LoVo (cell line): ENCODE data around the gene IFT52.

Experiments
- DNase-seq: peaks from one replicate; pipeline ENCODE4 v3.0.0-alpha.2; 2016; ENCODE audit warnings: low spot score

The IFT52 gene

DNA sequence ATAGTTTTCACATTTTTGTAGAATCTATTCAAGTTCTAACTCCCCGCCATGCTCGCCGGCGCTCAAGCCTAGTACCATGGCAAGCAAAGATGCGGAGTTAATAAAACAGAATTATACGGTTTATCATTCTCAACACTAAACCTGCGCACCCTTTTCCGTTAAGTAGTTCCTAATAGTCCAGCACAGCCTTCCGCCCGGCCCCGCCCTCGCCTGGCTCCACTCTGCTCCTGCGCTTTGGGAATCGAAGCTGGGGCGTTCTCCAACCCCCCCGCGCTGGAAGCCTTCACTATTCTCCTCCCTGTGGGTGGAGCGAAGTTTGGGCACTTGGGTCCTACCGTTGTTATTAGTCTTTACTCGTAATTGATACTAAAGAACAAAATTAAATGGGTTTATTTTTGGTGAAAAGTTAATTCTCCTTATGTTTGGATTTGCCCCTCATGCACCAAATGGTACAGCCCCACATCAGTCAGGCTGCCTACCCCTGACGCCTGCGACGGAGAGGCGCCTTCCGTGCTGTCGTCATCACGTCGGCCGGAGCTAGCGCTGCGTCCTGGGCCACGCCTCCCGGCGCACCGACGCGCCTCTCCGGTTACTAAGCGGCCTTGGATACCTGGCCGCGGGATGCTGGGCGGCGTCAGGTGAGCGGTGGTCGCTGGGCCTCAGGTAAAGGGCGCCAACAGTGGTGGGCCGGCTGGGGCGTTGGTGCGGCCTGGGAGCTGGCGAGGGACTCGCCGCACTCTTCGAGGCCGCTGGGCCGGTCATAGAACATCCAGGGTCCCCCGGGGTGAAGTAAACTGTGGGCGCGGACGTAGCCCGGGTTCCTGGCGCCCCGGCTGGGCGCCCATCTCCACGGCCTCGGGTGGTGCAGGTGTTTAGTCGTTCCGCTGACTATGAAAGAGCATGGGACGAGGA lies at the start of gene IFT52:
TSS of gene IFT52 (plus strand) at position 546 of the 912 bp plus-strand sequence. CDS start 3,762 bp downstream, outside the sequence.
- peak; percentile 95 for DNase-seq

DNA sequence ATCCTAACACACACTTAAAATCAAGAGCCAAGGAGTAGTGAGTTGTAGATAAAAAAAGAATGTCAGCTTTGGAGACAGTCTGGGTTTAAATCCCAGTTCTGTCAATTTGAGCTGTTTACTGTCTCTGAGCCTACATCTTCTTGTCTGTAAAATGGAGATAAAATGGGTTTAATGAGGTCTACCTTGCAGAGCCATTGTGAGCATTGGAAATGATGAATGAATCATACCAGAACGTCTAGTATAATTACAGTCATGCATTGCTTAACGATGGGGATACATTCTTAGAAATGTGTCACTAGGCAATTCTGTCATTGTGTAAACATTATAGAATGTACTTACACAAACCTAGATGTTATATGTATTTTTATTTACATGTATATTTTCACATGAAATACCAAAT lies 49.5 kb upstream of the IFT52 start:
- no peak for DNase-seq

GRCh38 chr20:43542161-43542560 lies 48.6 kb upstream of the IFT52 start:
- DNase-seq = no peak

GRCh38 chr20:43542674-43543073 lies 48.1 kb upstream of the IFT52 start:
- no peak for DNase-seq

DNA sequence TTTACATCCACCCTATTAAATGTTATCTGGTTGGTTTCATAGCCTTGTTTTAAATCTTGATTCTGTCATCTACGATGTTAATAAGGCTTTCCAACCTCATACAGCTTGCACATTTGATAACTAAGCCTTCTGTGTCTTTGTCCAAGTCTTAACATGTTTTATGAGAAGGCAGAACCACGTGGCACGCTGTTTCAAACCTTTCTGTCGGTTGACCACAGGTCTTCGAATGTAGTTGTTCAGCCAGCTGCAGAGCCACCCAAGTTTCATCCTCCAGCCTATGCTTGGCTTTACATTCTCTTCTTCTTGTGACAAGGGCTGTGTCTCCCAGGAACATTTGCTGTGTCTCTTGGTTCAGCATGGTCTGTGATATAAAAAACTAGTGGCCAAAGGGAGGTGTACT lies 47.6 kb upstream of the IFT52 start:
- DNase-seq = no peak

GRCh38 chr20:43544501-43544900 lies 46.2 kb upstream of the IFT52 start:
- DNase-seq = no peak

- no peak for DNase-seq
Observed at GRCh38 chr20:43545837-43546578, 44.7 kb upstream of the IFT52 start.

DNA sequence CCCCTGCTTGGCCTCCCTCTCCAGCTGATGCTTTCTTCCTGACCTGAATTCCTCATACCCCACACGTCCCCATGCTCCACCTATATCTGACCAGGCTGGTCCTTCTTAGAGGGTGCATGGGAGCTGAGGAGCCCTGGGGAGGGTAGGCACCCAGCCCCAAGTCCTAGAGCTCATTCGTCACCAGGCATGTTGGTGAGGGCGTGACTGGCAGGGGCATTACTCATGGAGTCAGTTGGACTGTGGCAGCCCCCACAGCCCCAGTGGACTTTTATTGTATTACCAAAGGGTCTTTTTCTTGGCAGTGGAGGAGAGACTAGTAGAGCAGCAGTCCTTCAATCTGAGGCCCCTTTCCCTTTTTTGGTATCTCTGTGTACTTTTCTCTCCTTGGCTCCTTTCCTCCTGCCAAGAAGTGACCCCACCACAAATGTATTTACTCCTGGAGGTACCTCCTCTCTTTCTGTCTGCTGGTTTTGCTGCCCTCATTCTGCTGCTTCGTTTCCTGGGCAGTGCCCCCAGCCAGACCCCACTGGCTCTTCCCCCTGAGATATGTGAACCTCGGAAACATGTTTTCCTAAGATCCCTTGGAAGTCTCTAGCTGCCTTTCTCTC lies 42.4 kb upstream of the IFT52 start:
- no peak for DNase-seq

GRCh38 chr20:43549416-43550065 lies 41.2 kb upstream of the IFT52 start:
- DNase-seq = no peak

DNA sequence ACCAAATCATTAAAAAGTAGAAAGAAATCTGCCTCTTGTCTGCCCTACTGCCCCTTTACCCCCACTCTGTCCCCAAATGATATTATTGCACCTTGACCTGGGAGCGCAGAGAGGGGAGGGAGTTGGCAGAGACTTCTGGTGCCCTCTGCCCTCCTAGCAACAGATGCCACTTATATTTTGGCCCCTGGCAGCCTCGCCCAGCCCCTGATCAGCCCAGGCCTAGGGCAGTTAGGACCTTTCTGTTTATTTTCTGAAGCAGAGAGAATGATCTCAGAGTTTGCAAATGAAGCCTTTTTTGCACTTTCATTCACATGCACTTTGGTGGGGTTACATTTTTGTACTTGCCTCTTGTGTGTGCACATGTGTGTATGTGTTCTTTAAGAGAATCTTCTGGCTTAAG lies 40.3 kb upstream of the IFT52 start:
- DNase-seq = no peak

DNA sequence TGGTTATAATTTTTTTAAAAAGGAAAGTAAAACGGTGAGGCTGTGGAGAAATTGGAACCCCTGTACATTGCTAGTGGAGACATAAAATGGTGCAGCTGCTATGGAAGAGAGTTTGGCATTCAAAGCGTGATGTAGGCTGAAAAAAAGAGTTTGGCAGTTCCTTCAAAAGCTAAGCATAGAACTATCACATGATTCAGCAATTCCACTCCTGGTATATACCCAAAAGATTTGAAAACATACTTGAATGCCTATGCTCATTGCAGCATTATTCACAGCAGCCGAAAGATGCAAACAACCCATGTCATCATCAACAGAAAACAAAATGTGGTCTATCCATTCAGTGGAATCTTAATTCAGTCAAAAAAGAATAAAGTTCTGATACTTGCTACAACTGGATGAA lies 36.4 kb upstream of the IFT52 start:
- no peak for DNase-seq

GRCh38 chr20:43558412-43559146 lies 32.2 kb upstream of the IFT52 start, which contains the start of gene SGK2:
Gene SGK2 (plus strand): TSS chr20:43559027. CDS start chr20:43566496, 7,469 bp downstream.
- peak; percentile 85 for DNase-seq

- DNase-seq = no peak
Observed at GRCh38 chr20:43559147-43559987, 31.4 kb upstream of the IFT52 start.

DNA sequence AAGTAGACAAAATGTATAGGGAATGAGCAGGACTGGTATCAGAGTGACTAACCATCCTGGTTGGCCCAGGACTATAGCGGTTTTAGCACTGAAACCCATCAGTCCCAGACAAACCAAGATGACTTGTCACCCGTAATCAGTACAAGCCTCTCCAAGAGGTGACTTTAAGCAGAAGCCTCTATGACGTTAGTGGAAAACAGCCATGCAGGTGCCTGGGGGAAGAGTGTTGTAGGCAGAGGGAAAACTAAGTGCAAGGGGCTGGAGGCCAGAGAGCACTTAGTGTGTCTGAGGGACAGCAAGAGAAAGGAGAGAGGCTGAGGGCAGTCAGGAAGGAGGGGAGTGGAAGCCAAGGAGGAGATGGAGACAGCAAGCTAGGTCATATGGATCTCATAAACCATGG lies 29.8 kb upstream of the IFT52 start:
- DNase-seq = no peak

- no peak for DNase-seq
Observed at GRCh38 chr20:43563429-43563828, 27.3 kb upstream of the IFT52 start.

DNA sequence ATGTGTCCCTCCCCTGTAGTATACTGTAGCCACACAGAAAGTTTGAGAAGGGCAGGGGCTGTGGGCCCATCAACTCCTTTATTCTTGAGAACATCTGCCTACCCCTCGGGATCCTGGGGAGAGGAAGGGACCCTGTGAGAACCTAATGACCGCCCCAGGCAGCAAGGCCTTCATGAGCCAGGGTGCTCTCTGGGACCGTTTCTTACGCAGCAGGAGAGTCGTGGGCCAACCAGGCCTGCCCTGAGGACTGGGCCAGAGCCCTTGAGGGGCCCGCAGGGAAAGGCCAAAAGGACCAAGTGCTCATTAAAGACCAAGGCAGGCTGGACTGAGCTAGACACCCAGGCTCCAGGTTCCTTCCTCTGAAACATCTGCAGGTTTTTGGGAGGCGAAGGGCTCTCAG lies 26.7 kb upstream of the IFT52 start:
- no peak for DNase-seq

GRCh38 chr20:43564455-43564854 lies 26.3 kb upstream of the IFT52 start:
- no peak for DNase-seq

DNA sequence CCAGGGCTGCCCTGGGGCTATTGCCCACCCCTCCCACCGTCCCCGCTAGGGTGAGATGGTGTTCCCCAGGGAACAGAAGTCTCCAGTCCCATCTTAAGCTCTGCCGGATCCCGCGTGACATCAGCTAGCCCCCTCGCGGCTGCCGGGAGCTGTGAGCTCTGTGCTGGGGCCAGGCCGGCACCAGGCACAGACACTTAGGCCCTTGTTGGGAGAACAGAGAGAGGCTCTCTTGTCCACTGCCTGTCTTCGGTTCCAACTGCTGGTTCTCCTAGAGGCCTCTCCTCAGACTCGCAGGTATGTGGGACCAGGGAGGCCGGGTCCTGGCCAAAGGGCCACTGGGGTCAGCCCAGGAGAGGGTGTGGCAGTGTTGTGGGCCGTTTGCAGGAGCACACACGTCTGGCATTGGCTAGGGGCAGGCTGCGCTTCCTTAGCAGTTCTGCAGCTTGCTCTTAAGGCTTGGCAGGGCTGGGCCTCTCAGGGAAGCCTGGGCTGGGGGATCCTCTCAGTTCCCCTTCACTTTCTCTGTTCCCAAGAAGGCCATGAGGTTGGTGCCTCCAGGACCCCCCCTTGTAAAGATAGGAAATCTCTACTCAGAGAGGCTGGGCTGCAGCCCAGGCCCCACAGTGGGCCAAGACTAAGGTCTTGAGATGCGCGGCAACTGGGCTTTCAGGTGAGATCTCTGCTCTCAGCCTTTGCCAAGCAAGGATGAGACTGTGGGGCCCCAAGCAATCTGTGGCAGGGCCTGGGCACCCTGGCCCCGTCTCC lies 25.6 kb upstream of the IFT52 start:
- DNase-seq = no peak

GRCh38 chr20:43565758-43566104 lies 25.0 kb upstream of the IFT52 start:
- DNase-seq = no peak

DNA sequence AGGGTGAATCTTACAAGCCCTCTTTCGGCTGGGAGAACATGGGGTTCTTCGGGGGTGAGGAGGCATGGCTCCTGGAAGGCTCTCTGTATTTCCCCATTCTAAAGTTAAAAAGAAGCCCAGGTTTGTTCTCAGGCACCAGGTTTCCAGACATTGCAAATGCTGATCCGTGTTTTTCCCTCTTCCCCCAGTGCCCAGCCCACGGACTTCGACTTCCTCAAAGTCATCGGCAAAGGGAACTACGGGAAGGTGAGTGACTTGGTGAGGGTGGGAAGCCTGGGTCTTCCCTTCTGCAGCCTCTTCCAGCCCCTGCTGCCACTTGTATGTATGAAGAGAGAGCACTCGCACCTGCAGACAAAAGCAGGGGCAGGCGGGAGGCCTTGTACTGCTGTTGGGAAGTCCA lies 23.3 kb upstream of the IFT52 start:
- DNase-seq = no peak
